ENCODE data around the gene TMEM17.
A peak's percentile ranks its signal among the peaks of the same experiment; 100 is the strongest.

Gene TMEM17, protein sequence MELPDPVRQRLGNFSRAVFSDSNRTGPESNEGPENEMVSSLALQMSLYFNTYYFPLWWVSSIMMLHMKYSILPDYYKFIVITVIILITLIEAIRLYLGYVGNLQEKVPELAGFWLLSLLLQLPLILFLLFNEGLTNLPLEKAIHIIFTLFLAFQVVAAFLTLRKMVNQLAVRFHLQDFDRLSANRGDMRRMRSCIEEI

DNA sequence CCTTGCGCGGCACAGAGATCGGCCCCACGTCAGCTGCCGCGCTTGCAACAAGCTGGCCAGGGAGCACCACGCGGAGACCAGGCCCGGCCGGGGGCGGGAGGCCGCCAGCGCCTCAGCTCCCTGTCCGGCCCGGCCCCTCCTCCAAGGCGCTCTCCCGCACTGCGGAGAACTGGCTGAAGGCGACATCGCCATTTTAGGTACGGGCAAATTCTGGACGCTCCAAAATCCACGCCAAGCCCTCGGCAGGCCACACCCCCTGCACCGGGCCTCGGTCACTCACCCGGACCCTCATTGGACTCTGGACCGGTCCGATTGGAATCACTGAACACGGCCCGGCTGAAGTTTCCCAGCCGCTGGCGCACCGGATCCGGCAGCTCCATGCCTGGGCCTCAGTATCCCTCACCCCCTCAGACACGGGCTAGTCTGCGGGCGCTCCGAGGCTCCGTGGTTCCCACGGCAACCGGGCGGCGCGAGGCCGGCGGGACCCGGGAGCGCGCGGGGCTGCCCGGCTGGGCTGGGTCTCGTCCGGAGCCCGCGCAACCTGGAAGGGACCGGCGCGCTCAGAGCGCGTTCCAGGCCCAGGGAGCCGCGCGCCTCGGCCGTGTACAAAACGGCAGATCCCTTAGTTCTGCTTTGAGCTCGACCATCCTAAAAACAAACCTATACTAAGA lies at the start of gene TMEM17:
TSS of gene TMEM17 (minus strand) at position 446 of the 671 bp plus-strand sequence. CDS start at position 380, 66 bp downstream.
- peak; percentile 96 for DNase-seq
- Histone ChIP-seq H3K36me3 (no peaks in the 10 kb centered on the region), H3K27me3 (ENCODE audit: insufficient read depth, low read depth, severe bottlenecking) (no peaks in the 10 kb centered on the region), H3K9me3 (ENCODE audit: severe bottlenecking) (no peaks in the 10 kb centered on the region), H3K4me3 (ENCODE audit: low read depth, low read length) (peak within 1 kb of the TSS; percentile 74), H3K27ac (peak within 1 kb of the TSS; percentile 79)
- TF ChIP-seq, protein P1, sequence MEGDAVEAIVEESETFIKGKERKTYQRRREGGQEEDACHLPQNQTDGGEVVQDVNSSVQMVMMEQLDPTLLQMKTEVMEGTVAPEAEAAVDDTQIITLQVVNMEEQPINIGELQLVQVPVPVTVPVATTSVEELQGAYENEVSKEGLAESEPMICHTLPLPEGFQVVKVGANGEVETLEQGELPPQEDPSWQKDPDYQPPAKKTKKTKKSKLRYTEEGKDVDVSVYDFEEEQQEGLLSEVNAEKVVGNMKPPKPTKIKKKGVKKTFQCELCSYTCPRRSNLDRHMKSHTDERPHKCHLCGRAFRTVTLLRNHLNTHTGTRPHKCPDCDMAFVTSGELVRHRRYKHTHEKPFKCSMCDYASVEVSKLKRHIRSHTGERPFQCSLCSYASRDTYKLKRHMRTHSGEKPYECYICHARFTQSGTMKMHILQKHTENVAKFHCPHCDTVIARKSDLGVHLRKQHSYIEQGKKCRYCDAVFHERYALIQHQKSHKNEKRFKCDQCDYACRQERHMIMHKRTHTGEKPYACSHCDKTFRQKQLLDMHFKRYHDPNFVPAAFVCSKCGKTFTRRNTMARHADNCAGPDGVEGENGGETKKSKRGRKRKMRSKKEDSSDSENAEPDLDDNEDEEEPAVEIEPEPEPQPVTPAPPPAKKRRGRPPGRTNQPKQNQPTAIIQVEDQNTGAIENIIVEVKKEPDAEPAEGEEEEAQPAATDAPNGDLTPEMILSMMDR (IDR thresholded peaks at IDR 0.05; ENCODE audit: low read depth, low read length) = no peak

DNA sequence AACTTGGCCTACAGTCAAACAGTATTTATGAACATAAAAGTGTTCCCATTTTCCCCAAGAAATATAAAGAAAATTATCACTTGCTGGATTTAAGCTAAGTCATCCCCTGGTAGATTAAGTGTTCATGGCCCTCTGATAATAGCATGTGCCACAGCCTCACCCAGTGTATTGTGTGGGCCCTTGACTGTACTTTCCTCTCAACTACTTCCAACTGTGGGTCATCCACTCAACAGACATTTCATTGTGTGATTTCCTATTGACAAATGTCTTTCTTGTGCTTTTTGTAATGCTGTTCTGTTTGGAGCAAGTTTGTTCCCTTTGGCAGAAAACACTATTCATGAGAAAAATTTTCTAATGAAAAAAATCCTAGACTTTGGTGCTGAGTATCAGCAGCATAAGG lies 48.4 kb upstream of the TMEM17 start:
- Histone ChIP-seq H3K27me3 (ENCODE audit: insufficient read depth, low read depth, severe bottlenecking) (no peaks in the 10 kb centered on the region), H3K9me3 (ENCODE audit: severe bottlenecking) (peaks cover 4% of the 10 kb centered on the region), H3K27ac (no peak overlapping the region), H3K4me3 (ENCODE audit: low read depth, low read length) (no peak overlapping the region), H3K36me3 (no peaks in the 10 kb centered on the region)
- no peak for DNase-seq
- TF ChIP-seq, protein P1 (IDR thresholded peaks at IDR 0.05; ENCODE audit: low read depth, low read length) = no peak

DNA sequence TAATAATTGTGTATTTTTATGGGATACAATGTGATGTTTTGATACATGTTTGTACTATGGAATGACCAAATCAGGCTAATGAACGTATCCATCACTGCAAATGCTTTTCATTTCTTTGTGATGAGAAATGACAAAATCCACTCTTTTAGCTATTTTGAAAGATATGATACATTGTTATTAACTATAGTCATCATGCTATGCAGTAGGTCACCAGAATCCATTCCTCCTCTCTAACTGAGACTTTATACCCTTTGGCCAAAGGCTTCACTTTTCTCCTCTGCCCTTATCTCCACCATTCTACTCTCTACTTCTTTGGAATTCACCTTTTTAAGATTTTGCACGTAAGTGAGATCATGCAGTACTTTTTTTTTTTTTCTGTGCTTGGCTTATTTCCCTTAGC lies 44.5 kb upstream of the TMEM17 start:
- H3K36me3 ChIP-seq = no peaks in the 10 kb centered on the region
- TF ChIP-seq, protein P1 (IDR thresholded peaks at IDR 0.05; ENCODE audit: low read depth, low read length) = no peak
- no peaks in the 10 kb centered on the region for H3K27me3 ChIP-seq (ENCODE audit: insufficient read depth, low read depth, severe bottlenecking)
- H3K27ac ChIP-seq = no peak overlapping the region
- H3K9me3 ChIP-seq (ENCODE audit: severe bottlenecking) = no peaks in the 10 kb centered on the region
- DNase-seq = no peak
- no peak overlapping the region for H3K4me3 ChIP-seq (ENCODE audit: low read depth, low read length)

DNA sequence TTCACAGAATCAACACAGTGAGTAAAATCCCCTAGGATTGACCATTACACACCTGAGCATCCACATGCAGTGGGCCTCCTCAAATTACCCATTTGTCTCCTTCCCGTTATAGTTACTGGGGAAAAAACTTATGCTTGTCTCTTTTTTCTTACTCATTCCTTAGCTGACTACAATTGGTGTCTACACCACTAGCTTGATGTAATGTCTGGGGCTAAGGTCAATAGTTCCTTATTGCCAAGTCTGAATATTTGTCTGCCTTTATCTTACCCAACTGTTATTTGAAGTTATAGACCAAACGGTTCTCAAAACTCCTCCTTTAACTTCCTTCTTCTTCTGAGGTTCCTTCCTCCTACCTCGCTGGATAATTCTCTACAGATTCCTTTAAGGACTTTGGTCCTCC lies 41.9 kb upstream of the TMEM17 start:
- no peaks in the 10 kb centered on the region for H3K27me3 ChIP-seq (ENCODE audit: insufficient read depth, low read depth, severe bottlenecking)
- no peaks in the 10 kb centered on the region for H3K9me3 ChIP-seq (ENCODE audit: severe bottlenecking)
- no peak overlapping the region for H3K4me3 ChIP-seq (ENCODE audit: low read depth, low read length)
- TF ChIP-seq, protein P1 (IDR thresholded peaks at IDR 0.05; ENCODE audit: low read depth, low read length) = no peak
- DNase-seq = no peak
- no peaks in the 10 kb centered on the region for H3K36me3 ChIP-seq
- no peak overlapping the region for H3K27ac ChIP-seq

DNA sequence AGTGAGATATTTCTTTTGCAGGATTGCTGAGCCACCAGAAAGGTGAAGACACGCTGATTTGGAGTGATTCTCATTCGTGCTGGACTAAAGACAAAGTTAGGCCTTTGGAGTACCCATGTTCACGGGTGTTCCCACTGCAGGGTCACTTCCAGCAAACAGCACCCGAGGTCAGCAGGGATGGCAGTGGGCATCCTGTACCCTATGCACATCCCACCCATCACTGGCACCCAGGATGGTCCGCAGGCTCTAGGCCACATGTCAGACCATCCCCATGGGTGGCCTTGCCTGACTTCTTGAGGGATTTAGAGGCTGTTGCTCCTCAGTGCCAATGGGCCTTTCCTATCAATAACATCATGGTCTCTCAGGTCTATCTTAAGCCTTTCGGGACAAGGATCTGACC lies 39.3 kb upstream of the TMEM17 start:
- no peak overlapping the region for H3K4me3 ChIP-seq (ENCODE audit: low read depth, low read length)
- DNase-seq = no peak
- TF ChIP-seq, protein P1 (IDR thresholded peaks at IDR 0.05; ENCODE audit: low read depth, low read length) = no peak
- H3K36me3 ChIP-seq = no peaks in the 10 kb centered on the region
- no peaks in the 10 kb centered on the region for H3K9me3 ChIP-seq (ENCODE audit: severe bottlenecking)
- H3K27me3 ChIP-seq (ENCODE audit: insufficient read depth, low read depth, severe bottlenecking) = no peaks in the 10 kb centered on the region
- H3K27ac ChIP-seq = no peak overlapping the region

Measured in WERI-Rb-1 (cell line).